K562 (cell line): ENCODE results near the gene ST6GAL1. TPM values are rescaled to one million over a fixed set of nuclear protein-coding genes. Genes with fewer than 3 reads are reported as not detected.

Experiments
- CBFA2T3 ChIP-seq: fragments of 450-650 bp; IDR thresholded peaks from 2 replicates; pipeline ENCODE4 v1.6.1; 2017
- CHAMP1 ChIP-seq: fragments of 450-650 bp; IDR thresholded peaks from 2 replicates; pipeline ENCODE4 v1.6.1; 2016; ENCODE audit warnings: mild to moderate bottlenecking
- CREB3 ChIP-seq: fragments of 450-650 bp; conservative IDR thresholded peaks from 2 replicates; pipeline ENCODE4 v1.6.1; 2016; ENCODE audit warnings: missing genetic modification characterization, low read depth, mild to moderate bottlenecking, missing compliant biosample characterization, moderate library complexity
- CREM ChIP-seq: IDR thresholded peaks from 2 replicates; pipeline ENCODE4 v1.6.1; 2014; ENCODE audit warnings: antibody characterized with exemption, low read depth
- FOXM1 ChIP-seq, 2 experiments: fragments of 450-650 bp in 1 of 2; sonication (generic) in 1 of 2; formaldehyde crosslinking in 1 of 2; IDR thresholded peaks; 2 replicates each; pipeline versions ENCODE4 v1.6.1 to v1.9.0; 2017 to 2022; ENCODE audit warnings: low read depth in 2 of 2, mild to moderate bottlenecking in 2 of 2, missing genetic modification reagents in 1 of 2, moderate library complexity in 1 of 2
- FOXP4 ChIP-seq: sonication (generic); formaldehyde crosslinking; IDR thresholded peaks from 2 replicates; pipeline ENCODE4 v1.8.0; 2022; ENCODE audit warnings: mild to moderate bottlenecking, missing genetic modification reagents, borderline replicate concordance
- FUS ChIP-seq: fragments of 200-400 bp; formaldehyde crosslinking; optimal IDR thresholded peaks from 2 replicates; pipeline ENCODE3; 2017; ENCODE audit warnings: low read depth, low read length
- GTF2F1 ChIP-seq: IDR thresholded peaks from 2 replicates; pipeline ENCODE4 v1.6.1; 2011; ENCODE audit warnings: low read depth, low read length, improper control_type of control experiment
- IFI16 ChIP-seq: fragments of 250-450 bp; sonication (Bioruptor Pico); IDR thresholded peaks from 2 replicates; pipeline ENCODE4 v2.1.2; 2022; ENCODE audit warnings: mild to moderate bottlenecking, inconsistent platforms
- JUNB ChIP-seq: fragments of 450-650 bp; formaldehyde crosslinking; conservative IDR thresholded peaks from 2 replicates; pipeline ENCODE4 v1.4.0; 2020; ENCODE audit warnings: mild to moderate bottlenecking
- NFATC3 ChIP-seq: fragments of 450-650 bp; IDR thresholded peaks from 2 replicates; pipeline ENCODE4 v1.6.1; 2017; ENCODE audit warnings: mild to moderate bottlenecking
- NFRKB ChIP-seq: fragments of 450-650 bp; IDR thresholded peaks from 2 replicates; pipeline ENCODE4 v1.6.1; 2016; ENCODE audit warnings: low read depth
- NUFIP1 ChIP-seq: fragments of 450-650 bp; IDR thresholded peaks from 2 replicates; pipeline ENCODE4 v1.6.1; 2018; ENCODE audit not compliant: partially characterized antibody
- POU5F1 ChIP-seq: fragments of 150-350 bp; IDR thresholded peaks from 2 replicates; pipeline ENCODE4 v1.6.1; 2014; ENCODE audit warnings: borderline replicate concordance, low read length, low read depth, mild to moderate bottlenecking; ENCODE audit not compliant: partially characterized antibody
- PPARD ChIP-seq: fragments of 250-450 bp; sonication (Bioruptor Pico); IDR thresholded peaks from 2 replicates; pipeline ENCODE4 v1.8.0; 2022; ENCODE audit warnings: inconsistent platforms, mild to moderate bottlenecking, moderate library complexity
- PYGO2 ChIP-seq: fragments of 450-650 bp; IDR thresholded peaks from 2 replicates; pipeline ENCODE4 v1.6.1; 2016; ENCODE audit warnings: mild to moderate bottlenecking, missing genetic modification characterization, moderate library complexity, missing compliant biosample characterization
- SRSF3 ChIP-seq: fragments of 200-400 bp; formaldehyde crosslinking; IDR thresholded peaks from 2 replicates; pipeline ENCODE4 v1.6.1; 2016; ENCODE audit warnings: mild to moderate bottlenecking, low read length, moderate library complexity; ENCODE audit not compliant: insufficient read depth
- TAF9B ChIP-seq: fragments of 450-650 bp; IDR thresholded peaks from 2 replicates; pipeline ENCODE4 v1.6.1; 2018; ENCODE audit warnings: mild to moderate bottlenecking; ENCODE audit not compliant: partially characterized antibody
- USF1 ChIP-seq: sonication (generic); formaldehyde crosslinking; IDR thresholded peaks from 2 replicates; pipeline ENCODE4 v1.9.0; 2022; ENCODE audit warnings: mild to moderate bottlenecking, missing genetic modification reagents
- ZFX ChIP-seq: sonication (generic); formaldehyde crosslinking; IDR thresholded peaks from 2 replicates; pipeline ENCODE4 v1.8.0; 2022; ENCODE audit warnings: mild to moderate bottlenecking, missing genetic modification reagents, moderate library complexity
- ZNF143 ChIP-seq: sonication (generic); formaldehyde crosslinking; IDR thresholded peaks from 2 replicates; pipeline ENCODE4 v1.9.0; 2022; ENCODE audit warnings: mild to moderate bottlenecking, missing genetic modification reagents
- ZNF280B ChIP-seq: fragments of 250-450 bp; sonication (Bioruptor Pico); IDR thresholded peaks from 2 replicates; pipeline ENCODE4 v1.5.1; 2021; ENCODE audit warnings: mild to moderate bottlenecking
- ZNF436 ChIP-seq: fragments of 250-450, 450-650 bp; sonication (Bioruptor Pico); formaldehyde crosslinking; IDR thresholded peaks from 2 replicates; pipeline ENCODE4 v1.7.0; 2020; ENCODE audit warnings: mild to moderate bottlenecking
- polyA plus RNA-seq, 8 experiments: library from polyadenylated mRNA; depleted of rRNA in 4 of 8; stranded (reverse) in 5 of 8; unstranded in 3 of 8; fragments of >200 nt; fragmentation: Nextera tagmentation in 2 of 8; fragmentation: Illumina TruSeq in 1 of 8; extraction: Ambion mirVana in 2 of 8; extraction: Trizol in 1 of 8; gene quantifications; 2 replicates each; pipeline versions ENCODE4 v1.2.1 to v1.2.3, GENCODE V29; 2011 to 2014; ENCODE audit warnings: inconsistent platforms in 1 of 8, missing spikeins in 1 of 8
- total RNA-seq, 7 experiments: library from RNA; depleted of rRNA in 6 of 7; stranded (reverse); fragments of >200 nt in 6 of 7; fragmentation: Illumina TruSeq in 2 of 7; extraction: Trizol in 2 of 7; gene quantifications; 2 replicates each; pipeline versions ENCODE4 v1.2.1 to v1.2.3, GENCODE V29; 2011 to 2021; ENCODE audit warnings: low replicate concordance in 1 of 7

The ST6GAL1 gene
- total and polyA plus RNA-seq, 9 of the 15 experiments (the other 6 are each of a cell fraction or from before 2014, with no cell fraction given) = 31.9 to 145 (median 71.0) TPM

- TF ChIP-seq GTF2F1 (no peak), FOXM1 (IDR thresholded peaks at IDR 0.05; ENCODE audit: low read depth) (peak; percentile 43; the same call in 1 of the 2 replicates), FOXM1 (CRISPR knock-in tag; IDR thresholded peaks at IDR 0.05; ENCODE audit: low read depth) (no peak), ZNF280B (CRISPR knock-in tag) (no peak), JUNB (CRISPR knock-in tag) (no peak), TAF9B (no peak), PPARD (no peak), FUS (no peak), PYGO2 (tag) (no peak), CREM (peak; percentile 93), FOXP4 (no peak), CREB3 (peak; percentile 43), ZFX (CRISPR knock-in tag) (no peak), POU5F1 (no peak), ZNF436 (CRISPR knock-in tag) (no peak), NFATC3 (no peak), NFRKB (0 out of 2 replicates have a peak, but pooled peaks have one; percentile 31), IFI16 (CRISPR knock-in tag) (no peak), USF1 (CRISPR knock-in tag) (no peak), NUFIP1 (no peak), CHAMP1 (peak; percentile 50; the same call in 1 of the 2 replicates), ZNF143 (CRISPR knock-in tag) (no peak), CBFA2T3 (peak; percentile 93), SRSF3 (no peak)
Observed at GRCh38 chr3:186997061-186997460, 66.7 kb downstream of the ST6GAL1 start (continued).
